ENCODE measurements around the gene SLC7A8. TPM values are rescaled to one million over a fixed set of nuclear protein-coding genes. Genes with fewer than 3 reads are reported as not detected.

SLC7A8 gene
- under 1 TPM; 0.22 to 0.40 TPM for total RNA-seq

GRCh38 chr14:23183479-23183878, at the start of gene SLC7A8:
Gene SLC7A8 (minus strand): TSS chr14:23183660. CDS start chr14:23182914, 746 bp downstream.

GRCh38 chr14:23118506-23119362, 64.7 kb downstream of the SLC7A8 start, which contains the start of gene CEBPE:
Gene CEBPE (minus strand): TSS chr14:23119255. CDS start chr14:23119091, 164 bp downstream.

GRCh38 chr14:23104591-23105347, 78.7 kb downstream of the SLC7A8 start, which contains the start of gene CIROP:
Gene CIROP (minus strand): TSS chr14:23104989. CDS start chr14:23104920, 69 bp downstream.

DNA sequence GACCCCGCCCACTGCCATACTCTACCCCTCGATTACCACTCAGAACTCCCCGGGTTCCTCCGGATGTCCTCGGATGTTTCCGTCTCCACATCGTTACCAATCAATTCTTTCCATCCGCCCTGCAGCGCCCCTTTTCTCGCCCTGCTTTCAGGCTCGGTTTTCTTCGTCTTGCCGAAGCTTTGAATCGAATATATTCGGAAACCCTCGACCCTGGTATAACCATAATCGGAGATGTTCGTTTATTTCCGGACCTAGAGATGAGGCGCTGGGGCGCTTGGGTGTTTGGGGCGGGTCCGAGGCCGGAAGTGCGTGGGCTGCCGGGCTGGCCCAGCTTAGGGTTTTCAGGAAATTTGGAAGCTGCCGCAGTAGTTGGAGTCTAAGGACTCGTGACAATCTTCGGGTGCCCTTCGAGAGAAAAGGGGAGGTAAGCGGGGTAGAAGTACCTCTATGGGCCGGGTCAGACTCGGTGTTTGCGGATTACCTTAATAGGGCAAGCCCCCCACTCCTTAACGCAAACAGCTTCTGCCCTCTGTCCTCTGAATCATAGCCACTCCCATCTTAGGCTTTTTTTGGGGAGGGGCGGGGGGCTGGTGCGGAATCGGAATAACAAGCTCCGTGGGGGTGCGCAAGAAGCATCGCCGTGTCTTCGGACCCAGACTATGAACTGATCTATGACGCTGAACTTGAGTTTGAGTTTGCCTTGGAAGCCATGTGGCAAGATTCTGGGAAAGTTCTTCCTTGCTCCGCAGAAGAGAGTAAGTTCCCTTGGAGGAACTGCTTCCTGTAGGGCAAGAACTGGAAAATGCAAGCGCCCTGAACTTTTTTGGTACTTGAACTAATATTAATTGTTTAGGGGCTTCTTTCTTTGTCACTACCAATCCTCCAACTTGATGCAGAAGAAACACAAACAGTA, 88.0 kb downstream of the SLC7A8 start, which contains the start of gene C14orf119:
Gene C14orf119 (plus strand): TSS at position 310 of the 913 bp plus-strand sequence. CDS start 2,154 bp downstream, outside the sequence.

DNA sequence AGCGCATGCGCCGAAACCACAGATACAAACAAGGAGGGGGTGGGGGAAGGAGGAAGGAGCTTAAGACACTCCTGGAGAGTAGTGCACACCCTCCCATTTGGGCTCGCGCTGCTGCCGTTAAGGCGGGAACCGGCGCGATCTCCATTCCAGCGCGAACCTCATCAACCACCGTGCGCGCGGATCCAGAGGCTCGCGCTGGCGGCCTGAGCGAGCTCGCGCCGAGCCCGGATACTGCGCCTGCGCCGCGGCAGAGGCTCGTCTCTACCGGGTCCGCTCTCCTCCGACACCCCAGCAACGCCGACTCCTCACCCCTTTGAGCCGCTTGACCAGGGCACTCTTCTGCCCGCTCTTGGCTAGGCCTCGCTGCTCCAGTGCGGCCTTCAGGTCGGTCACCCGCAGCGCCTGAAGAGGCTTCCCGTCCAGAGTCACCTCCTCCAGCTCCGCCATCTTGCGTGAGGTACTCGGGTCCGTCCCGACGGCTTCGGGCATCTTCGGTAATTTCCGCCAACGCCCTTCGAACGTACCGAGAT, 88.7 kb downstream of the SLC7A8 start, which contains the start of gene ACIN1:
Gene ACIN1 (minus strand): TSS at position 471 of the 530 bp plus-strand sequence. CDS start 24 bp downstream, at position 447.

Other genes with a start within 250 kb of the SLC7A8 start
- 10 to 100 TPM; 62.7 to 67.4 TPM for gene HAUS4, start 226.6 kb downstream of the SLC7A8 start, total RNA-seq
- gene AJUBA, start 201.1 kb downstream of the SLC7A8 start, total RNA-seq = 1 to 10 TPM in 1 of 2 experiments, under 1 TPM in 1; 0.96 to 1.4 TPM
- gene C14orf93, start 173.5 kb downstream of the SLC7A8 start, total RNA-seq = 10 to 100 TPM in 1 of 2 experiments, 1 to 10 TPM in 1; 9.3 to 10.8 TPM
- 10 to 100 TPM; 45.6 to 46.8 TPM for gene PSMB5, start 148.8 kb downstream of the SLC7A8 start, total RNA-seq
- not detected for gene PSMB11, start 141.4 kb downstream of the SLC7A8 start, total RNA-seq
- gene CDH24, start 126.1 kb downstream of the SLC7A8 start, total RNA-seq = 1 to 10 TPM; 2.3 to 2.5 TPM
- 100 to 1,000 TPM; 189 to 193 TPM for gene ACIN1, start 88.5 kb downstream of the SLC7A8 start, total RNA-seq
- gene C14orf119, start 88.2 kb downstream of the SLC7A8 start, total RNA-seq = 10 to 100 TPM; 45.2 to 50.7 TPM
- gene CIROP, start 78.7 kb downstream of the SLC7A8 start, total RNA-seq = not detected
- gene CEBPE, start 64.4 kb downstream of the SLC7A8 start, total RNA-seq = 1 to 10 TPM in 1 of 2 experiments, under 1 TPM in 1; 0.96 to 1.0 TPM
- not detected for gene RNF212B, start 54.3 kb upstream of the SLC7A8 start, total RNA-seq
- 10 to 100 TPM; 13.4 to 13.5 TPM for gene HOMEZ, start 102.5 kb upstream of the SLC7A8 start, total RNA-seq
- 10 to 100 TPM; 46.0 to 56.1 TPM for gene PPP1R3E, start 119.2 kb upstream of the SLC7A8 start, total RNA-seq
- gene BCL2L2, start 123.2 kb upstream of the SLC7A8 start, total RNA-seq = 1 to 10 TPM; 2.1 to 3.0 TPM
- gene PABPN1, start 137.8 kb upstream of the SLC7A8 start, total RNA-seq = 100 to 1,000 TPM; 186 to 197 TPM
- gene SLC22A17, start 169.2 kb upstream of the SLC7A8 start, total RNA-seq = 1 to 10 TPM; 2.1 to 2.2 TPM
- gene EFS, start 181.5 kb upstream of the SLC7A8 start, total RNA-seq = not detected
- not detected for gene IL25, start 189.1 kb upstream of the SLC7A8 start, total RNA-seq
- not detected for gene CMTM5, start 193.4 kb upstream of the SLC7A8 start, total RNA-seq
- gene MYH6, start 224.6 kb upstream of the SLC7A8 start, total RNA-seq = not detected

All from activated naive CD4-positive, alpha-beta T cell treated with anti-CD3 and anti-CD28 coated beads, Interleukin-2, amount 10 ng/mL, durations not matched to agents 5 hours and 36 hours (primary cell).